ENCODE measurements around the gene C1QTNF12. TPM values are rescaled to one million over a fixed set of nuclear protein-coding genes. Genes with fewer than 3 reads are reported as not detected.

The C1QTNF12 gene
- total RNA-seq, 8 experiments from 2014 or later = 0.99 to 6.1 (median 1.8) TPM; not detected in 1

- ATAC-seq (replicated peaks in 6 of 8) = no peak
- in situ Hi-C loops (cut with MboI; ENCODE audit: low pct_unique_long_range_greater_than_20kb in 2 of 9, low sequenced_read_pairs in 9 of 9, unreplicated experiment in 9 of 9) = no loop called here
- H3K4me1 ChIP-seq (replicated peaks in 1 of 2) = peaks cover 9 to 10% of the 10 kb centered on the region in 2 donors
- H3K4me3 ChIP-seq = no peak overlapping the region
- 87 to 100% (median 98%) methylated on average over 1 to 14 of the region's 18 CpGs; no CpG with 5 or more reads in 2 of the 10 experiments for WGBS, 10 experiments
- no peak overlapping the region for H3K27ac ChIP-seq
Measured at GRCh38 chr1:1225913-1226312, 20.6 kb downstream of the C1QTNF12 start.

DNA sequence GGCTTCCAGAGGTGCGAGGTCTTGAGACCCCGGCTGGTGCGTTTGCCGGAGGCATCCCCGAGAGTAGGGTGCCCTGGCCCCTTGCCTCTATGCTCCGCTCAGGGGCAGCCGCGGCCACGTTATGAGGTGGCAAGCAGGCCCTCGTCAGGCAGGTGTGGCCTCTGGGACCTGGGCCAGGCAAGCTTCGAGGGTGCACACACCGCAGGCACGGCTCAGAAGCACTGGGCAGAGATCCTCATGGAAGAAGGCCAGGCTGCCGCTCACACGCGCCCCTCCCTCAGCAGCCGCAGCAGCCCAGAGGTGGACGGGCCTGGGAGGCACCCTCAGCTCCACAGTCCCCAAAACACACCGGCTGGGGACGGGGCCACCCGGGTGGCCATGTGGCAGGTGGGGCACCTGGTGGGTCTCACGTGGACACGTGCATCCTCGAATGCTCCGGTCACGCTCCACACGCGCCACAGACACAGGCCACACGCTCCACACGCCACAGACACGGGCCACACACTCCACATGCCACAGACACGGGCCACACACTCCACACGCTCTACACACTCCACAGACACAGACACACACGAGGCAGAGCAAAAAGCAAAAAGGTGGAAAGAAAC, 21.2 kb downstream of the C1QTNF12 start:
- in situ Hi-C loops (cut with MboI; ENCODE audit: low pct_unique_long_range_greater_than_20kb in 2 of 9, low sequenced_read_pairs in 9 of 9, unreplicated experiment in 9 of 9) = no loop called here
- Histone ChIP-seq H3K4me3 (no peak overlapping the region), H3K4me1 (replicated peaks in 1 of 2) (peaks cover 4 to 5% of the 10 kb centered on the region in 2 donors), H3K27ac (no peak overlapping the region)
- ATAC-seq (replicated peaks in 6 of 8) = peak in 1 of 8 experiments; percentile 13
- 73 to 100% (median 96%) methylated on average over 1 to 13 of the region's 34 CpGs; no CpG with 5 or more reads in 5 of the 10 experiments for WGBS, 10 experiments

GRCh38 chr1:1223891-1224290, 22.6 kb downstream of the C1QTNF12 start:
- Histone ChIP-seq H3K4me1 (replicated peaks in 1 of 2) (no peaks in the 10 kb centered on the region), H3K27ac (no peak overlapping the region), H3K4me3 (no peak overlapping the region)
- WGBS, 10 experiments = 98 to 100% (median 100%) methylated on average over 1 to 12 of the region's 21 CpGs; no CpG with 5 or more reads in 7 of the 10 experiments
- ATAC-seq (replicated peaks in 6 of 8) = no peak
- in situ Hi-C loops (cut with MboI; ENCODE audit: low pct_unique_long_range_greater_than_20kb in 2 of 9, low sequenced_read_pairs in 9 of 9, unreplicated experiment in 9 of 9) = no loop called here

- no peak for ATAC-seq (replicated peaks in 6 of 8)
- H3K4me1 ChIP-seq (replicated peaks in 1 of 2) = no peaks in the 10 kb centered on the region
- 88 to 100% (median 100%) methylated on average over 1 to 9 of the region's 15 CpGs; no CpG with 5 or more reads in 5 of the 10 experiments for WGBS, 10 experiments
- in situ Hi-C loops (cut with MboI; ENCODE audit: low pct_unique_long_range_greater_than_20kb in 2 of 9, low sequenced_read_pairs in 9 of 9, unreplicated experiment in 9 of 9) = no loop called here
- no peak overlapping the region for H3K4me3 ChIP-seq
- no peak overlapping the region for H3K27ac ChIP-seq
Measured at GRCh38 chr1:1223321-1223720, 23.2 kb downstream of the C1QTNF12 start.

- no peak overlapping the region for H3K4me3 ChIP-seq
- no peaks in the 10 kb centered on the region for H3K4me1 ChIP-seq (replicated peaks in 1 of 2)
- WGBS, 10 experiments = 70 to 100% (median 95%) methylated on average over 1 to 39 of the region's 44 CpGs; no CpG with 5 or more reads in 1 of the 10 experiments
- no peak overlapping the region for H3K27ac ChIP-seq
- in situ Hi-C loops (cut with MboI; ENCODE audit: low pct_unique_long_range_greater_than_20kb in 2 of 9, low sequenced_read_pairs in 9 of 9, unreplicated experiment in 9 of 9) = no loop called here
- no peak for ATAC-seq (replicated peaks in 6 of 8)
Measured at GRCh38 chr1:1222575-1223225, 23.8 kb downstream of the C1QTNF12 start.

DNA sequence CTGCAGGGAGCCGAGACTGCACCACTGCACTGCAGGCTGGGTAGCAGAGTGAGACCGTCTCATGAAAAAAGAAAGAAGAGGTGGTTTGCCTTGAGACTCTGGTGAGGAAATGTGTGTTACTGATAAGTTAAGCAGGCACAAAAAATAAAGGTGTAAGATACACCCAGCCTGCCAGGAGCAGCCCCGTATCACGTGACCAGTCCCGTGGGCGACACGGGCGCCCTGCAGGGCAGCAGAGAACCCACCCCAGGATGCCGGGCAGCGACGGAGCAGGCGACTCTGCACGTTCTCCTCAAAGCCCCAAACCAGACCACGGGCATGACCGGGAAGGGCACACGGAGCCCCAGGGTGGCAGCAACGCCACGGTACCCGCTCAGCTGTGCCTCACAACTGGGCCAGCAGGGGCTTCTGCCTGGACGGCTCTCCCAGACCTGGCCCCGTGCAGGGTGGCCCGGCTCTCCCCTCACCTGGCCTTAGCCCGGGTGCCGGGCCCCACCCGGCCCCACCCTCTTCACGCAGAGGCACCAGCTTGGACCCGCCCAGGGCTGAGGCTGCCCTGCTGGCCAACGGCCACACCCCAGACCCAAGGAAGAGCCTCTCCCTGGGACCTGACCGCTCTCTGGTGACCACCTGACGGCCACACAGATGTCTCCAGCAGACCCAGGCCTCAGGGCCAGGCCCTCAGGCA, 24.5 kb downstream of the C1QTNF12 start:
- no peak overlapping the region for H3K27ac ChIP-seq
- H3K4me1 ChIP-seq (replicated peaks in 1 of 2) = no peaks in the 10 kb centered on the region
- ATAC-seq (replicated peaks in 6 of 8) = peak in 2 of 8 experiments; percentile 4 to 10
- no peak overlapping the region for H3K4me3 ChIP-seq
- WGBS, 10 experiments = 85 to 100% (median 98%) methylated on average over 1 to 14 of the region's 30 CpGs; no CpG with 5 or more reads in 4 of the 10 experiments
- in situ Hi-C loops (cut with MboI; ENCODE audit: low pct_unique_long_range_greater_than_20kb in 2 of 9, low sequenced_read_pairs in 9 of 9, unreplicated experiment in 9 of 9) = no loop called here

- no peak overlapping the region for H3K27ac ChIP-seq
- H3K4me1 ChIP-seq (replicated peaks in 1 of 2) = no peaks in the 10 kb centered on the region
- in situ Hi-C loops (cut with MboI; ENCODE audit: low pct_unique_long_range_greater_than_20kb in 2 of 9, low sequenced_read_pairs in 9 of 9, unreplicated experiment in 9 of 9) = no loop called here
- no peak for ATAC-seq (replicated peaks in 6 of 8)
- no peak overlapping the region for H3K4me3 ChIP-seq
- 73% methylated on average over 17 of the region's 24 CpGs; no CpG with 5 or more reads in 9 of the 10 experiments for WGBS, 10 experiments
Measured at GRCh38 chr1:1220197-1220596, 26.3 kb downstream of the C1QTNF12 start.

DNA sequence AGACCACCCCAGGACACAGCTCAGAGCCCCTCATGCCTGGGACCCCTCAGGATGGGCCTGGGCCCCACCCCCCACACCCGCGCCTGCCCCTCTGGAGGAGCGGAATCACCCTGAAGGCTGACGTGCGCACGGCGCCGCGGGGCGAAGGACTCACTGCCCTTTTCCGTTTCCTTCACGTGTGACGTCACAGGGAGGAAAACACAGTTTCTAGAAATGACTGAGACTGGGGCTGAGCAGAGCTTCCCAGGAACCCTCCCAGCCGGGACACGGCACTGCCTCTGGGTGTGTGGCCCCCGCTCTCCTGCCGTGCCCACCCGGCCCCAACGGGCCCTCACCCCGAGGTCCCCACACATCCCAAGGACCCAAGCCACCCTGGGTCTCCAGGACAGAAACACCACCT, 27.2 kb downstream of the C1QTNF12 start:
- no peak overlapping the region for H3K4me3 ChIP-seq
- in situ Hi-C loops (cut with MboI; ENCODE audit: low pct_unique_long_range_greater_than_20kb in 2 of 9, low sequenced_read_pairs in 9 of 9, unreplicated experiment in 9 of 9) = no loop called here
- no peaks in the 10 kb centered on the region for H3K4me1 ChIP-seq (replicated peaks in 1 of 2)
- WGBS, 10 experiments = no CpG with 5 or more reads among the region's 20 CpGs
- ATAC-seq (replicated peaks in 6 of 8) = no peak
- no peak overlapping the region for H3K27ac ChIP-seq

DNA sequence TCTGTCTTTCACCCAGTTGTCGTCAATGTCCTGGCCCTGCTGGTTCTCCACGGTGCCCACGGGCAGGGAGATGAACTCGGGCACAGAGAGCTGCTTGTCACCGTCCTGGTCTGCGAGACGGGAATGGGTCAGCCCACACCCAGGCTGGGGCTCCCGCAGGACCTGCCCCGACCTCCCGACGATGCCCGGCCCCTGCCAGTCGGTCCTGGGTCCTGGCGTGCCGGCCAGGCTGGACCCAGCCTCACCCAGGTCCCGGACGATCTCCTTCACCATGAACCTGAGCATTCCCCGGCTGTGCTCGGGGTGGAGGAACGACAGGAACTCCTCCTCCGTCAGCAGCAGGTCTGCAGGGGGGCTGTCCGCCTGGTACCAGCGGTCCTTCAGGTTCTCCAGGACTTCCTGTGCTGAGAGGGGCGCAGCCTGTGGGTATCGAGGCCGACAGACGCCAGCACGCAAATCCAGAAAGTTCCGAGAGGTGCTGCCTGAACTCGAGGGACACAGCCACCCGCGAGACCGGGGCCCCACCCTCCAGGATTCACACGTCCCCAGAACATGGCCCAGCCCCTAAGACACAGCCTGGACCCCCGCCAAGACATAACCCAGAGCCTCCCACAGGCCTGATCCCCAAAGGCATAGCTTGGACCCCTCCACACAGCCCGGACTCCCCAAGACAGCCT, 27.9 kb downstream of the C1QTNF12 start:
- no peak overlapping the region for H3K27ac ChIP-seq
- in situ Hi-C loops (cut with MboI; ENCODE audit: low pct_unique_long_range_greater_than_20kb in 2 of 9, low sequenced_read_pairs in 9 of 9, unreplicated experiment in 9 of 9) = no loop called here
- WGBS, 10 experiments = 80 to 100% (median 98%) methylated on average over 1 to 13 of the region's 36 CpGs; no CpG with 5 or more reads in 5 of the 10 experiments
- no peak overlapping the region for H3K4me3 ChIP-seq
- no peaks in the 10 kb centered on the region for H3K4me1 ChIP-seq (replicated peaks in 1 of 2)
- ATAC-seq (replicated peaks in 6 of 8) = peak in 1 of 8 experiments; percentile 3

DNA sequence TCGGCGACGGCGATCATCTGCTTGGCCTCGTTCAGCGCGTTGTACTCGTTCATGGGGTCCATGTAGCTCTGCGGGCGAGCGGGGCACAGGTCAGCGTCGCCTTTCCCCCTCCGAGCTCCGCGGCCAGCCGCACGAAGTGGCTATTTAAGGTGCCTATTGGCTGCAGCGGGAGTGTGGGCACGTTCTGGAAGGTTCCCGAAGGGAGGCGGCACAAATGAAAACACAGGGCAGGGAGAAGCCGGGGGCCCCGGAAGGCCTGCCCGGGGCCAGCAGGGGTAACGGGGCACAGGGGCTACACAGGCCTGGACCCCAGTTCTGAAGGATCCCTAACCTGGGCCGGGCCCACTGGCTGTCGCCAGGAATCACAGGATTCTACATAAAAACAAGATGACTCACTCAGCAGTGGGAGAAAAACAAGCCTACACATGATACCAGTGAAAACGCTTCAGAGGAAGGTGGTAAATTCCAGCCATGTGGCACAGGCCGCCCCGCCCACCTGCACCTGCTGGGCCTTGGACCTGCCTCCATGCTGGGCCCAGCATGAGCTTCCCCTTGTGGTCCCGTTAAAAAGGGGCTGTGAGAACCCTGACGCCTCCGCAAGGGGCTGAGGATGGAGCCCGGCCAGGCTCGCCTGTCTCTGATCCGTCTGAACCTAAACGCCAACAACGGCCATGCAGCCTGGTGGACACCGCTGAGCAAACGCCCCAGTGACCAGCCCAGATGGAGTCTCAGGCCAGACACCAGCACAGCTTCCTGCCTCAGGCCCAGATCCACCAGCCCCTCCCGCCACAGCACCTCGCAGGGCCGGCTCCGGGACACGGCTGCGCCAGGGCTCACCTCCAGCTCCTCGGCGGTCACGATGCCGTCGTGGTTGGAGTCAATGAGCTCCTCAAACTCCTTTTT, 28.6 kb downstream of the C1QTNF12 start:
- in situ Hi-C loops (cut with MboI; ENCODE audit: low pct_unique_long_range_greater_than_20kb in 2 of 9, low sequenced_read_pairs in 9 of 9, unreplicated experiment in 9 of 9) = no loop called here
- 85 to 100% (median 92%) methylated on average over 2 to 17 of the region's 52 CpGs; no CpG with 5 or more reads in 4 of the 10 experiments for WGBS, 10 experiments
- ATAC-seq (replicated peaks in 6 of 8) = peak in 5 of 8 experiments; percentile 4 to 42 (median 11)
- no peak overlapping the region for H3K4me3 ChIP-seq
- no peaks in the 10 kb centered on the region for H3K4me1 ChIP-seq (replicated peaks in 1 of 2)
- no peak overlapping the region for H3K27ac ChIP-seq

DNA sequence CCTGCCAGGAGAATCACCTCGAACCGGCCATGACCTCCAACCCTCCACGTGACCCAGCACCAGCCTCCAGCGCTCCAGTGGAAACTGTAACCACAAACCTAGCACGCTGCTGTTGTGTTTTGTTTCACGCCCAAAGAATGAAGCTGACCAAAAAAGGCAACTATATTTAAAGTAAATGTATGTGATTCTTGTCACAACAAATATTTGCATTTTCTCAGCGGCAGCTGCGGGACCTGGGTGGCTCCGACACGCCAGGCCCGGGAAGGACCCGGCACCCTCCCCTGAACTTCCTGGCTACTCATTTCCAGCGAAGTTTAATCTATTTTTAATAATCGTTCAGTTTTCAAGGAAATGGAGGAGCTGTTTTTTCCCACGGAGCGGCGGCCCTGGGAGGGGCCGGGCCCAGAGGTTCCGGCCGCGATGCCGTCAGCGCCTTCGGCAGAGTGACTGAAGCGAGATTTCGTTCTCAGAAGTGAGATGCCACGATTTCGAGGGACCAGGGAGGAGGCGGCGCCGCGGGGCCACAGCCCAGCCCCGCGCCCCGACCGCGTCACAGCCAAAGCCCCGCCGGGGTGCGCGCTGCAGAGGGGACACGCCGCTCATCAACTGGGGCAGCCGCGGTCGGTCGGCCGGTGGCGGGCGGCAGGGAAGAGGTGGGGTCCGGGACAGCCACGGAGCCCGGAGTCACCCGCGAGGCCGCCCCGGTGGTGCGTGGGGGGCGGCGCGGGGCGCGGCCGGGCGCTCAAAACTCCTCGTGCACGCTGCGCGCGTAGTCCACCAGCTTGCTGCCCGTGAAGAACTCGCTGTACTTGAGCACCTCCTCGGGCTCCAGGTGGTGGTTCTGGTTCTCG, 29.5 kb downstream of the C1QTNF12 start:
- Histone ChIP-seq H3K27ac (no peak overlapping the region), H3K4me1 (replicated peaks in 1 of 2) (peaks cover 0 to 2% of the 10 kb centered on the region in 2 donors), H3K4me3 (no peak overlapping the region)
- 37 to 97% (median 93%) methylated on average over 2 to 66 of the region's 74 CpGs; no CpG with 5 or more reads in 1 of the 10 experiments for WGBS, 10 experiments
- ATAC-seq (replicated peaks in 6 of 8) = no peak
- in situ Hi-C loops (cut with MboI; ENCODE audit: low pct_unique_long_range_greater_than_20kb in 2 of 9, low sequenced_read_pairs in 9 of 9, unreplicated experiment in 9 of 9) = no loop called here
